HepG2 (cell line): ENCODE results near the gene ECT2.

Experiments used
- CTCF ChIP-seq: sonication (generic); formaldehyde crosslinking; IDR thresholded peaks from 2 replicates; pipeline ENCODE4 v1.5.0; 2020; ENCODE audit warnings: mild to moderate bottlenecking, missing genetic modification reagents, moderate library complexity
- DRAP1 ChIP-seq: IDR thresholded peaks from 2 replicates; pipeline ENCODE4 v1.6.1; 2016; ENCODE audit warnings: missing genetic modification reagents, missing compliant biosample characterization
- EP300 ChIP-seq, 3 experiments: sonication (generic) in 1 of 3; formaldehyde crosslinking in 1 of 3; IDR thresholded peaks; 2 replicates each; pipeline versions ENCODE4 v1.5.1 to v1.6.1; 2011 to 2020; ENCODE audit warnings: low read depth in 2 of 3, low read length in 2 of 3, borderline replicate concordance in 1 of 3, improper control_type of control experiment in 1 of 3, mild to moderate bottlenecking in 1 of 3, missing genetic modification reagents in 1 of 3, moderate library complexity in 1 of 3
- GABPA ChIP-seq, 2 experiments: IDR thresholded peaks; 2 replicates each; pipeline ENCODE4 v1.6.1; 2011 to 2016; ENCODE audit warnings: low read depth in 2 of 2, low read length in 1 of 2, missing biosample characterization in 1 of 2, missing genetic modification characterization in 1 of 2
- HOXA3 ChIP-seq: sonication (generic); formaldehyde crosslinking; IDR thresholded peaks from 2 replicates; pipeline ENCODE4 v1.5.0; 2020; ENCODE audit warnings: missing genetic modification reagents
- NCOA5 ChIP-seq: sonication (generic); formaldehyde crosslinking; IDR thresholded peaks from 2 replicates; pipeline ENCODE4 v1.4.0; 2020; ENCODE audit warnings: missing genetic modification reagents
- REST ChIP-seq, 2 experiments: IDR thresholded peaks; 2 replicates each; pipeline ENCODE4 v1.6.1; 2011 to 2012; ENCODE audit warnings: low read length in 2 of 2, borderline replicate concordance in 1 of 2, low read depth in 1 of 2, mild to moderate bottlenecking in 1 of 2, moderate library complexity in 1 of 2
- WIZ ChIP-seq: sonication (generic); formaldehyde crosslinking; IDR thresholded peaks from 2 replicates; pipeline ENCODE4 v1.5.1; 2020; ENCODE audit warnings: mild to moderate bottlenecking, missing genetic modification reagents
- ZNF556 ChIP-seq: sonication (generic); formaldehyde crosslinking; IDR thresholded peaks from 2 replicates; pipeline ENCODE4 v1.4.0; 2020; ENCODE audit warnings: mild to moderate bottlenecking, missing genetic modification reagents, borderline replicate concordance
- ZSCAN22 ChIP-seq: sonication (generic); formaldehyde crosslinking; IDR thresholded peaks from 2 replicates; pipeline ENCODE4 v1.4.0; 2020; ENCODE audit warnings: mild to moderate bottlenecking, missing genetic modification reagents

- no peak for TF ChIP-seq CTCF (CRISPR knock-in tag)
- no peak for TF ChIP-seq ZSCAN22 (CRISPR knock-in tag)
- TF ChIP-seq ZNF556 (CRISPR knock-in tag) = no peak
- no peak for TF ChIP-seq WIZ (CRISPR knock-in tag)
- no peak for TF ChIP-seq HOXA3 (CRISPR knock-in tag)
- TF ChIP-seq REST (IDR thresholded peaks at IDR 0.05; ENCODE audit: borderline replicate concordance in 1 of 2, low read depth in 1 of 2, low read length in 2 of 2) = no peak
- TF ChIP-seq DRAP1 (CRISPR knock-in tag) = no peak
- no peak for TF ChIP-seq EP300 (IDR thresholded peaks at IDR 0.05; ENCODE audit: low read depth in 2 of 2, low read length in 2 of 2)
- TF ChIP-seq EP300 (CRISPR knock-in tag; IDR thresholded peaks at IDR 0.05; ENCODE audit: borderline replicate concordance) = no peak
- TF ChIP-seq GABPA (IDR thresholded peaks at IDR 0.05; ENCODE audit: low read depth, low read length) = no peak
- no peak for TF ChIP-seq GABPA (CRISPR knock-in tag; IDR thresholded peaks at IDR 0.05; ENCODE audit: low read depth)
- no peak for TF ChIP-seq NCOA5 (CRISPR knock-in tag)
These were observed 49.5 kb upstream of the ECT2 start for GRCh38 chr3:172700936-172701455.
